GM12874 (cell line): Measurements from ENCODE around the gene CCL7.

ENCODE experiments used
- TF ChIP-seq, protein P1 (sequence below): IDR thresholded peaks from 2 replicates; pipeline ENCODE4 v1.5.1; 2011; ENCODE audit warnings: low read depth, mild to moderate bottlenecking, control low read depth, low read length, moderate library complexity; ENCODE audit not compliant: insufficient read depth

The CCL7 gene

DNA sequence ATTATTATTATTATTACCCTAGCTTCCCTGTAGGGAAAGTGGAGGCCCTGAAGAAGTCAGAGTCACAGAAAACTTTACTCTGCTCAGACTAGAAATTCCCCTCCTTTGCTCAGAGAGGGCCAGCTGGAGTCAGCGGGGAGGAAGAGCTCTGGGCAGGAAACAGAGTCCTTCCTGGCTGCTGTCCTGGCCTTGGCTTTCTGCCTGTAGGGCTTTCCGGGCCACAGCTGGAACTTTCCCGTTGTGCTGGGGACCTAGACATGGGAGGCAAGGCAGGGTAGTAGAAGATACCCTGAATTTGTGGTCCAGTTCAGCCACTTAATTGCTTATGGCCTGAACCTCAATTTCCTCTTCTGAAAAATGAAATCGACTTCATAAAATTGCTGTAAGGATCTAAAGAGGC lies 29.0 kb upstream of the CCL7 start:
- TF ChIP-seq, protein P1, sequence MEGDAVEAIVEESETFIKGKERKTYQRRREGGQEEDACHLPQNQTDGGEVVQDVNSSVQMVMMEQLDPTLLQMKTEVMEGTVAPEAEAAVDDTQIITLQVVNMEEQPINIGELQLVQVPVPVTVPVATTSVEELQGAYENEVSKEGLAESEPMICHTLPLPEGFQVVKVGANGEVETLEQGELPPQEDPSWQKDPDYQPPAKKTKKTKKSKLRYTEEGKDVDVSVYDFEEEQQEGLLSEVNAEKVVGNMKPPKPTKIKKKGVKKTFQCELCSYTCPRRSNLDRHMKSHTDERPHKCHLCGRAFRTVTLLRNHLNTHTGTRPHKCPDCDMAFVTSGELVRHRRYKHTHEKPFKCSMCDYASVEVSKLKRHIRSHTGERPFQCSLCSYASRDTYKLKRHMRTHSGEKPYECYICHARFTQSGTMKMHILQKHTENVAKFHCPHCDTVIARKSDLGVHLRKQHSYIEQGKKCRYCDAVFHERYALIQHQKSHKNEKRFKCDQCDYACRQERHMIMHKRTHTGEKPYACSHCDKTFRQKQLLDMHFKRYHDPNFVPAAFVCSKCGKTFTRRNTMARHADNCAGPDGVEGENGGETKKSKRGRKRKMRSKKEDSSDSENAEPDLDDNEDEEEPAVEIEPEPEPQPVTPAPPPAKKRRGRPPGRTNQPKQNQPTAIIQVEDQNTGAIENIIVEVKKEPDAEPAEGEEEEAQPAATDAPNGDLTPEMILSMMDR = no peak

DNA sequence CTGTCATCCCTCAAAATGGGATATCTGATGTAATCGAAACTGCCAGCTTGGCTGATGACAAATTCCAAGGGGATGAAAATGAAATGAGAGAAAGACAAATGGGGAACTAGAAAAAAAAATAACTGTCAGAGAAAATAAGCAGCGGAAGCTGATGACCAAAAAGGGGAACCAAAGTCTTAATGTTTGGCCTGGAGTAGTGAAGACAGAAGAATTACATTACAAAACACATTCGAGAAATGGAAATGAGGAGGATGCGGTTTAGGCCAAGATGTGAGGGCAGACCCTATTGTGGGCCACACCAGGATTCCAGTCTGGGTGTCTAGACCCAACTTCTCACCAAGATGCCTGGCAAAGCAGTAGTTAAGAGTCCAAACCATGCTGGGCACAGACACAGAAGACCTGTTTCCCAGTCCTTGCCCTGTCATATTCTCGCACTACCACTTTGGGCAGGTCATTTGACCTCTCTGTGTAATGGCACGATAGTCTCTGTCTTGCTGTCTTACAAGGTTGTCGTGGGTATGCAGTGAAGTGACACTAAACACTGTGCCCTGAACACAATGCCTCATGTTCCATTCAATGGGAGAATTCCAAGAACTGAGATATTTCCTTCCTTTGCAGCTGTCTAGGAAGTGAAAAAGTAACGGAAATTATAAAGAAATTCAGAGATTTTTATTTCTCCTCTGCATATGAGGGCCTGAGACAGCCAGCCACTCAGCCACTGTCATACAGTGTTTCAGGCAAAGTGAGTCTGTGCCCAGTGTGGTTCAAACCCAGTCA lies 27.2 kb upstream of the CCL7 start:
- TF ChIP-seq, protein P1 = no peak

DNA sequence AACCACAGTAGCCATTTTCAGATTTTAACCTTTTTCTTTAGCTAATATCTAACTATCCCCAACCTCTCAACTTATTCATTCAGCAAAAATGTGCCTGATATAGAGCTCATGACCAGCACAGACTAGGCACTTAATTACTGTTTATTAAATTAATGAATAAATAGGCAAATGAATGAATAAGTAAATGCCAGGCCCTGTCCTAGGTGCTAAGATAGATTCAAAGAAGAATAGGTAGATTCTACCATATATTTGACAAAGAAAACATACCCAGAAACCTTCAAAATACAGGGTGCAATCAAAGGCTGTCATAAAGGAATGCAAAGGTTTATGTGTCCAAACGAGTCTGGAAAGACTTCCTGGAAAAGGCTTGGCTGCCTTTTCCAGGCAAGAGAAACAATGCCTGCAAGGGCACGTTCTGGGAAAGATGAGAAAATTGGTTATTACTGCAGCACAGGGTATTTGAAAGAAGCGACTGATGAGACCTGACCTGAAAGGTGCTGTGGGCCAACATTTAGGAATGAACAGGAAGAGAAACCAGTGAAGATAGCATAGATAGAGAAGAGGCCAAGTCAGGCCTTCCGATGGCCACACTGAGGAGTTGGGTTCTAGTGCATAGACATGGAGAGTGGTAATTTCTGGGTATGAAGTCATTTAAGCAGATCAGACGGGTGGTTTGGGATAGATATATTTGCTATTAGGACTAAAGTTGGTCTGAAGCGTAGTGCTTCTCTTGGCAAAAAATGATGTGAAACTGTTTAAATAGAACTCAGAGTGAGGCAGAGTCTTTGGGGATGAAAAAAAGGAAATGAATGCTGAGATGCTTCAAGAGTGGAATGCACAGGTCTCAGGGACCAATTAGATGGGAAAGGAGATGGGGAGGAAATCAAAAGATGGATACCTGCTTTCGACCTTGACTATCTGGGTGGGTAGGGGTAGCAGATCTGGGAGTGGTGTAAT lies 26.4 kb upstream of the CCL7 start:
- TF ChIP-seq, protein P1 = no peak

DNA sequence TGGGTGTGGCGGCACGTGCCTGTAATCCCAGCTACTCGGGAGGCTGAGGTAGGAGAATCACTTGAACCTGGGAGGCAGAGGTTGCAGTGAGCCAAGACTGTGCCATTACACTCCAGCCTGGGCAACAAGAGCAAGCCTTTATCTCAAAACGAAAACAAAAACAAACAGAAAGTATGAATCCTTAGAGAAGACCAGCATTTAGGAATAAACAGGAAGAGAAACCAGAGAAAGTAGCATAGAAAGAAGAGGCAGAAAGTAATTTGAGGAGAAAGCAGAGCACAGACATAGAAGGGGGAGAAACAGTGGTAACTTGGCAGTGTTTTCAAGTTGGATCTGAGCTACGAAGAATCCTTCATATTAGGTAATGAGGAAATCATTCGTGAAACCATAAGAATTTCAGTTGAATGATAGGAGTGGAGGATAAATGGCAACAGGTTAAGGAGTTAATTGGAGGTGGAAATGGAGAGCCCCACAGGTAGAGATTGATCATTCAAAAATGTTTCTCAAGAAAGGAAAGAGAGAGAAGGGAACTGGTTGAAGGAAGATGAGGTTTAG lies 24.6 kb upstream of the CCL7 start:
- TF ChIP-seq, protein P1 = no peak

DNA sequence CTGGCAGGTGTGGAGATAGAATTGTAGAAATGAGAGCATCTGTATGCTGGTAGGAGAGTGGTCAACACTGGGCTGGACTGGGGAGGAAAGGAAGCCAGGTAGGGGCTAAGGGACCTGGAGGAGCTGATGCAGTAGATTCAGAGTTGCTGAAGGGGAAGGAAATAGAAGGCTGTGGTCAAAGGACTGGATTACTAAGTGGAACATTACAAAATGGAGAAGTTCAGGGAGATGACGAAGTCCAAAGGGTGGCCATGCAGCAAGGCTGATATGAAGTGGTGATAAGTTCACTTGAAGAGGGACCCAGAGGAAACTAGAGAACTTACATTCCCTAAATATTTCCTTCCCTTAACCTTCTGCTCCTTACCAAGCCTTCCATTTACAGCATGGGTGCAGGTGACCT lies 23.6 kb upstream of the CCL7 start:
- TF ChIP-seq, protein P1 = no peak

DNA sequence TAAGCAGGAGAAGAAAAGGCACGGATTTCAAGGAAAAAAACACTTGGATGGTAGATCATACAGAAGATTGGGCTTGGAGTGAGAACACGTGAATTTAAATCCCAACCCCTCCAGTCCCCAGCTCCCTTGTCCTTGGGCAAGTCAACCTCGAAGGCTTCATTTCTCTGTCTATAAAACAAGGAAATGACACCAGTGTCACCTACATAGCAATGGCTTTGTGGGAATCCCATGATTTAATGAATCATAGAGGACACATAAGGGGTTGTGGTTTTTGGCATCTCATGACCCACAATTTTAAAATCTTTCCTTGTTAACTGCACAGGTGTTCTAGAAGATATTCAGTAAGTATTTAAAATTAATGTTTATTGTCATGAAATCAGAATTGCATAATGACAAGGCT lies 23.1 kb upstream of the CCL7 start:
- TF ChIP-seq, protein P1 = no peak

DNA sequence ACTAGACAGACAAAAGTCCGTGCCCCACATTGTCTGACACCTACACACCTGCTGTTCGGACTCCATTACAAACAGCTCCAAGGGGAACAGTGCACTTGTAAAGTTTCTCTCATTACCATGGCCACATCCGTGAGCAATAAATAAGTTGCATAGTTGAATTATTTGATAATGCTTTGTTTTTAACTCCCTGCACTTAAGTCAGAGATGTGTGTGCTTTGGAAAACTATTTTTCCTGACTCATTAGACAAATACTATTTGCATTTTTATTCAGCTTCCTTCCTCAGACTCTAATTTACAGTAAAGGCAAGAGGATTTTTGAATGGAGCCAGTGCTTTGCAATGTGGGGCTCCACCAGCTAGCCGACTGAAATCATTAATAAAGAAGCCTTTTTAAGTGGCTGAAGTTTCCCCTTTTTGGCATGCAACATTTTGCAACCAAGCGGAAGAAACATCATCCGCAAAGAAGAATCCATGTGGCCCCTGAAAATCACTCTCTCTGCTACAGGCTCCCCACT lies 21.5 kb upstream of the CCL7 start:
- TF ChIP-seq, protein P1 = no peak
